HAP-1 (cell line): ENCODE measurements around the gene MSANTD7.
"Not testable (repeated sequence)": the region's sequence is repeated elsewhere in the genome, so short reads cannot be mapped to it uniquely, and the experiment has no call there.

Experiments used
- DNase-seq, 2 experiments: peaks; one replicate each; pipeline ENCODE4 v3.0.0-alpha.2; 2016 to 2020; ENCODE audit warnings: low spot score in 2 of 2
- H3K27me3 ChIP-seq: fragments of 250-450 bp; sonication (Bioruptor Pico); 2 replicates; pipeline ENCODE4 v1.5.1; 2020; ENCODE audit warnings: low read depth, mild to moderate bottlenecking, moderate library complexity
- H3K36me3 ChIP-seq: fragments of 250-450 bp; sonication (Bioruptor Pico); replicated peaks from 2 replicates; pipeline ENCODE4 v1.5.1; 2020; ENCODE audit warnings: mild to moderate bottlenecking
- H3K4me1 ChIP-seq: fragments of 250-450 bp; sonication (Bioruptor Pico); 2 replicates; pipeline ENCODE4 v1.5.1; 2020; ENCODE audit warnings: mild to moderate bottlenecking
- H3K4me3 ChIP-seq: fragments of 250-450 bp; sonication (Bioruptor Pico); 2 replicates; pipeline ENCODE4 v1.5.1; 2020; ENCODE audit warnings: mild to moderate bottlenecking, moderate library complexity
- H3K9me3 ChIP-seq: fragments of 250-450 bp; sonication (Bioruptor Pico); 2 replicates; pipeline ENCODE4 v1.5.1; 2020; ENCODE audit warnings: mild to moderate bottlenecking, moderate library complexity
- in situ Hi-C: fragments of 300-500 bp; cut with MboI; formaldehyde crosslinking; loops from 3 replicates; pipeline ENCODE4 v1.14.3; 2020; ENCODE audit warnings: low sequenced_read_pairs, inconsistent platforms, mixed read lengths

Gene MSANTD7

GRCh38 chr10:14852236-14852635 is 14.1 kb downstream of the MSANTD7 start:
- no peak for DNase-seq
- Histone ChIP-seq H3K36me3 (peaks cover 40% of the 10 kb centered on the region), H3K4me1 (no peaks in the 10 kb centered on the region), H3K27me3 (no peaks in the 10 kb centered on the region), H3K4me3 (no peak overlapping the region), H3K9me3 (no peaks in the 10 kb centered on the region)
- in situ Hi-C loops, result no loop called here

GRCh38 chr10:14855453-14855852 is 17.3 kb downstream of the MSANTD7 start:
- Histone ChIP-seq H3K9me3 (no peaks in the 10 kb centered on the region), H3K4me3 (no peak overlapping the region), H3K36me3 (peaks cover 39% of the 10 kb centered on the region), H3K27me3 (no peaks in the 10 kb centered on the region), H3K4me1 (peaks cover 17% of the 10 kb centered on the region)
- no peak for DNase-seq
- in situ Hi-C loops, result no loop called here

- Histone ChIP-seq H3K27me3 (no peaks in the 10 kb centered on the region), H3K4me1 (peaks cover 17% of the 10 kb centered on the region), H3K4me3 (no peak overlapping the region), H3K9me3 (no peaks in the 10 kb centered on the region), H3K36me3 (peaks cover 26% of the 10 kb centered on the region)
- DNase-seq, result no peak
- in situ Hi-C loops, result no loop called here
Observed at GRCh38 chr10:14858338-14858960, 20.3 kb downstream of the MSANTD7 start.

GRCh38 chr10:14859043-14859442 is 20.9 kb downstream of the MSANTD7 start:
- no peak overlapping the region for H3K4me3 ChIP-seq
- H3K36me3 ChIP-seq, result peaks cover 20% of the 10 kb centered on the region
- H3K9me3 ChIP-seq, result no peaks in the 10 kb centered on the region
- peaks cover 17% of the 10 kb centered on the region for H3K4me1 ChIP-seq
- no peaks in the 10 kb centered on the region for H3K27me3 ChIP-seq
- in situ Hi-C loops, result no loop called here
- DNase-seq, result no peak

DNA sequence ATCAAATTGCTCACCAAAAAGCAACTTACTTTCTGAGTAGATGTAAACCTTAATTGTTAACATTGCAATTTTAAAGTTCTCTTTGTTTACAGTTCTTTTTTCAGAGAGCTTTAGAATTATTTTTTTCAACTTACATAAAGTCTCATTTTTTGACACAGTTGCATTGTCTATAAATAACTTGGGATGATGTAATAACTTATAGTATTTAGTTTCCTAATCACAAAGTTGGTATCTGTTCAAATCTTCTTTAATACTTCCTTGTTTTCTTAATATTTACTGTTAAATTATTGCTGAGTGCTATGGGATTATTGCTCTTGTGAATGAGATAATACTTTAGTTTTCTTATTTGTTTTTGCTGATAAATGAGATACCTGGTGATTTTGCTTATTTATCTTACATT is 21.7 kb downstream of the MSANTD7 start:
- no peak overlapping the region for H3K4me3 ChIP-seq
- H3K27me3 ChIP-seq, result no peaks in the 10 kb centered on the region
- H3K36me3 ChIP-seq, result peaks cover 18% of the 10 kb centered on the region
- no peaks in the 10 kb centered on the region for H3K9me3 ChIP-seq
- peaks cover 17% of the 10 kb centered on the region for H3K4me1 ChIP-seq
- no peak for DNase-seq
- in situ Hi-C loops, result no loop called here

GRCh38 chr10:14860791-14861190 is 22.7 kb downstream of the MSANTD7 start:
- no peak for DNase-seq
- peaks cover 17% of the 10 kb centered on the region for H3K4me1 ChIP-seq
- no peak overlapping the region for H3K4me3 ChIP-seq
- H3K27me3 ChIP-seq, result no peaks in the 10 kb centered on the region
- H3K36me3 ChIP-seq, result peaks cover 16% of the 10 kb centered on the region
- H3K9me3 ChIP-seq, result no peaks in the 10 kb centered on the region
- in situ Hi-C loops, result no loop called here

GRCh38 chr10:14864466-14864865 is 26.4 kb downstream of the MSANTD7 start:
- H3K9me3 ChIP-seq, in situ Hi-C loops, H3K4me3 ChIP-seq, H3K27me3 ChIP-seq, DNase-seq, H3K4me1 ChIP-seq: not testable (repeated sequence)
- peaks cover 27% of the 10 kb centered on the region for H3K36me3 ChIP-seq

DNA sequence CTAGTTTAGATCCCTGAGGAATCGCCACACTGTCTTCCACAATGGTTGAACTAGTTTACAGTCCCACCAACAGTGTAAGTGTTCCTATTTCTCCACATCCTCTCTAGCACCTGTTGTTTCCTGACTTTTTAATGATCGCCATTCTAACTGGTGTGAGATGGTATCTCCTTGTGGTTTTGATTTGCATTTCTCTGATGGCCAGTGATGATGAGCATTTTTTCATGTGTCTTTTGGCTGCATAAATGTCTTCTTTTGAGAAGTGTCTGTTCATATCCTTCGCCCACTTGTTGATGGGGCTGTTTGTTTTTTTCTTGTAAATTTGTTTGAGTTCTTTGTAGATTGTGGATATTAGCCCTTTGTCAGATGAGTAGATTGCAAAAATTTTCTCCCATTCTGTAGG is 26.8 kb downstream of the MSANTD7 start:
- peaks cover 30% of the 10 kb centered on the region for H3K36me3 ChIP-seq
- DNase-seq, H3K27me3 ChIP-seq, in situ Hi-C loops, H3K4me1 ChIP-seq, H3K4me3 ChIP-seq, H3K9me3 ChIP-seq: not testable (repeated sequence)

DNA sequence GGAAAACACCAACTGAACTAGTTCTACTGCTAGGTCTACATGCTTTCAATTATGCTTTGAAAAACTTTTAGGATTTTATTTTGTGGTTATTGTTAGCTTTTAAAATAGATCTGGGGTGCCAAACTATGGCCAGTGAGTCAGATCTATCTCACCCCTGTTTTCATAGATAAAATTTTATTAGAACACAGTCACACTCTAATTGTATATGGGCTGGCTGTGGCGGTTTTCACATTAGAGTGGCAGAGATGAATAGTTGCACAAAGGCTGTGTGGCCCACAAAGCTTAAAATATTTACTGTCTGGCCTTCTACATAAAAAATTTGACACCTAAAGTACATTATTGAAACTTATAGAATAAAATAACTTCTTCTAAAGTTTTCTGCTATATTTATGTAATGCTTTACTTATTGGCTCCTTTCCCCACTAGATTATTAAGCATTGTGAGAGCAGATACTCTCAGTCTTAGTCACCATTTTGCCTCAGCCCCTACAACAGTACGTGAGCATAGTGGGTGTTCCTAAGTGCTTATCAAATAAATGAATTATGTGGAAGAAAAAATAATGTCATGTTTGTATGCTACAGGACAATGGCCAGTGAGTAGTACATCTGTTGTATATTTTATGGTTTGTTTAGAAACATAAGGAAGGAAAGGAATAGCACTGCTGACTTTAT is 35.1 kb downstream of the MSANTD7 start:
- in situ Hi-C loops, result no loop called here
- Histone ChIP-seq H3K36me3 (peaks cover 33% of the 10 kb centered on the region), H3K27me3 (no peaks in the 10 kb centered on the region), H3K4me1 (peaks cover 6% of the 10 kb centered on the region), H3K9me3 (no peaks in the 10 kb centered on the region), H3K4me3 (no peak overlapping the region)
- DNase-seq, result no peak

DNA sequence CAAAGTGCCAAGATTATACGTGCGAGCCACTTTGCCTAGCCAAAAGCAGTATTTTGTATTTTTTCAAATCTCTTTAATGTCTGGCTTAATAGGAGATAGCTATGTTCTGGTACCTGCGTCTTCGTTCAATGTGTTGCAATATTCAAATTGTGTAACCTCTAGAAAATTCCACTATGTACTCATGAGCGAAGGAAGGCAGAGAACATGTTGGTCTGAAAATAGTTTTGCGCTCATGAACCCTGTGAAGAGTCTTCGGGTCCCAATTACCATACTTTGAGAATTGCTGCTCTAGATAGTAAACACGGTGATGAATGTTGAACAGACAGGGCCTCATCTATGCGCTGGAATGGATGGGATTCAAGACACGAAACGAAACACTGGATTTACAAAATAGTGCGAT is 37.8 kb downstream of the MSANTD7 start:
- Histone ChIP-seq H3K36me3 (peaks cover 11% of the 10 kb centered on the region), H3K4me3 (no peak overlapping the region), H3K9me3 (no peaks in the 10 kb centered on the region), H3K27me3 (no peaks in the 10 kb centered on the region), H3K4me1 (peaks cover 10% of the 10 kb centered on the region)
- DNase-seq, result no peak
- in situ Hi-C loops, result no loop called here

- no peak for DNase-seq
- no peaks in the 10 kb centered on the region for H3K9me3 ChIP-seq
- in situ Hi-C loops, result no loop called here
- H3K4me1 ChIP-seq, result peaks cover 17% of the 10 kb centered on the region
- H3K36me3 ChIP-seq, result peaks cover 10% of the 10 kb centered on the region
- no peak overlapping the region; the same call in 1 of the 2 replicates for H3K4me3 ChIP-seq
- H3K27me3 ChIP-seq, result no peaks in the 10 kb centered on the region
Observed at GRCh38 chr10:14876764-14877163, 38.7 kb downstream of the MSANTD7 start.

DNA sequence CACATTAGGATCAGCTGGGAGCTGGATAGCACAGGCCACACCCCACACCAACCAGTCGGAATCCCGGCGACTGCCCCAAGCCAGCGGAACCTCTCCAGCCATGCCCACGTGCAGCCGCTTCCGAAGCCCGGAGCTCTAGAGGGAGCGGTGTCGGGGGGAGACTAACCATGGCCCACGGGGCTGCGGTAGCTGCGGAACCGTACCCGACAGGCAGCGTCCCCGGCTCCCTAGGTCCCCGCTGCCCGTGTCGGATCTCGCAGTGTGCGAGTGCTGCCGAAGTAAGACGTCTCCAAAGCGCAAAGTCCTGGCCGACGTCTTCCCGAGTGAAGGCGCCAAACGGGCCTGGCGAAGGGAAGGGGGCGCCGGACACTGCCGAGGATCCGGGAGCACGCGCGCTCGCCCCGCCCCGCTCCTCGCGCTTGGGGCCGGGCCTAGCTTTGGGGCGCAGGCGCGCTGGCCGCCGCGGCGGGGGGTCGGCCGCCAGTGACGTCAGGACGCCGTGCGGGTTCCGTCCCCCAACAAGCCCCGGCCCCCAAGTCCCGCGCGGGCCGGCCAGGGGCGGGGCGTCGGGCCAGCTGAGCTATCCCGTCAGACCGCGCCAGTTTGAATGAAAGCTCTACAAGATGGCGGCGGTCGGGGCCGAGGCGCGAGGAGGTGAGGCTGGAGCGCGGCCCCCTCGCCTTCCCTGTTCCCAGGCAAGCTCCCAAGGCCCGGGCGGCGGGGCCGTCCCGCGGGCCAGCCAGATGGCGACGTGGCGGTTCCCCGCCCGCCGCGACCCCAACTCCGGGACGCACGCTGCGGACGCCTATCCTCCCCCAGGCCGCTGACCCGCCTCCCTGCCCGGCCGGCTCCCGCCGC is 40.4 kb downstream of the MSANTD7 start, which contains the start of gene SUV39H2:
SUV39H2 (plus strand) TSS at position 601 of the 858 bp plus-strand sequence; CDS start at position 624, 23 bp downstream.
- no peaks in the 10 kb centered on the region for H3K27me3 ChIP-seq
- in situ Hi-C loops, result no loop called here
- peaks cover 19% of the 10 kb centered on the region for H3K4me1 ChIP-seq
- H3K36me3 ChIP-seq, result peaks cover 16% of the 10 kb centered on the region
- H3K4me3 ChIP-seq, result peak within 1 kb of the TSS; percentile 95
- DNase-seq, result peak; percentile 85 to 94
- H3K9me3 ChIP-seq, result no peaks in the 10 kb centered on the region

- peaks cover 20% of the 10 kb centered on the region for H3K36me3 ChIP-seq
- no peaks in the 10 kb centered on the region for H3K27me3 ChIP-seq
- peak in 1 of 2 experiments; percentile 37 for DNase-seq
- H3K9me3 ChIP-seq, result no peaks in the 10 kb centered on the region
- H3K4me3 ChIP-seq, result peak overlapping the region; percentile 95
- peaks cover 19% of the 10 kb centered on the region for H3K4me1 ChIP-seq
- in situ Hi-C loops, result no loop called here
Observed at GRCh38 chr10:14879124-14879927, 41.2 kb downstream of the MSANTD7 start.
